T-helper 22 cell (primary cell): ENCODE measurements around the gene TFEC.
"Not testable (repeated sequence)": the region's sequence is repeated elsewhere in the genome, so short reads cannot be mapped to it uniquely, and the experiment has no call there.

Experiments used
- DNase-seq: peaks from one replicate; pipeline ENCODE4 v3.0.0-alpha.2; 2020; ENCODE audit warnings: low read depth

TFEC gene

GRCh38 chr7:115929736-115930135 lies 100.8 kb downstream of the TFEC start:
- DNase-seq, result not testable (repeated sequence)

- DNase-seq, result no peak
Observed at GRCh38 chr7:115924411-115924810, 106.2 kb downstream of the TFEC start.

GRCh38 chr7:115920367-115920766 lies 110.2 kb downstream of the TFEC start:
- DNase-seq, result no peak

- no peak for DNase-seq
Observed at GRCh38 chr7:115914951-115915350, 115.6 kb downstream of the TFEC start.

- no peak for DNase-seq
Observed at GRCh38 chr7:115911465-115911864, 119.1 kb downstream of the TFEC start.

GRCh38 chr7:115910541-115911164 lies 119.9 kb downstream of the TFEC start:
- no peak for DNase-seq

- DNase-seq, result no peak
Observed at GRCh38 chr7:115906731-115907130, 123.8 kb downstream of the TFEC start.

- no peak for DNase-seq
Observed at GRCh38 chr7:115889669-115889984, 140.9 kb downstream of the TFEC start.

- DNase-seq, result no peak
Observed at GRCh38 chr7:115888981-115889668, 141.4 kb downstream of the TFEC start.

- no peak for DNase-seq
Observed at GRCh38 chr7:115885550-115885949, 145.0 kb downstream of the TFEC start.
